Ovary (tissue), 9 donors: ENCODE data around the gene BICD2. TPM values are rescaled to one million over a fixed set of nuclear protein-coding genes. Genes with fewer than 3 reads are reported as not detected.
A peak's percentile ranks its signal among the peaks of the same experiment; 100 is the strongest.

Experiments used
- DNase-seq, 5 donors: peaks; one replicate each; pipeline ENCODE4 v3.0.0-alpha.2; 2019 to 2020
- H3K27ac ChIP-seq, 2 donors: fragments of 200-600 bp; one replicate each; pipeline versions ENCODE4 v1.5.1 to v1.8.0; 2019 to 2022
- H3K27me3 ChIP-seq: fragments of 200-600 bp; one replicate; pipeline ENCODE4 v1.8.0; 2022
- H3K36me3 ChIP-seq: fragments of 200-600 bp; sonication (generic); one replicate; pipeline ENCODE4 v1.5.1; 2019
- H3K4me1 ChIP-seq: one replicate; pipeline ENCODE4 v1.8.1; 2013; ENCODE audit warnings: mild to moderate bottlenecking, moderate library complexity; ENCODE audit not compliant: insufficient read depth
- H3K4me3 ChIP-seq: fragments of 200-600 bp; sonication (generic); one replicate; pipeline ENCODE4 v1.5.1; 2017
- H3K9me3 ChIP-seq, 2 donors: fragments of 200-600 bp in 1 of 2; sonication (generic) in 1 of 2; one replicate each; pipeline versions ENCODE4 v1.5.1 to v1.8.1; 2013 to 2019; ENCODE audit warnings: mild to moderate bottlenecking in 1 of 2, moderate library complexity in 1 of 2
- EP300 ChIP-seq: sonication (generic); formaldehyde crosslinking; IDR thresholded peaks from one replicate; pipeline ENCODE4 v1.6.1; 2017; ENCODE audit warnings: antibody characterized with exemption
- POLR2A ChIP-seq: fragments of 450-650 bp; IDR thresholded peaks from one replicate; pipeline ENCODE4 v1.6.1; 2017; ENCODE audit warnings: antibody characterized with exemption, mild to moderate bottlenecking, moderate library complexity
- WGBS, 3 donors: extraction: QIAGEN DNeasy Blood & Tissue Kit in 1 of 3; methylation state at CpG; one replicate each; pipeline versions ENCODE4 v1.1.5 to v1.1.7; 2013 to 2017; 5-methylcytosine and 5-hydroxymethylcytosine counted together
- intact Hi-C, 4 donors: fragments of 100-400 bp; cut with DNase I; formaldehyde crosslinking; loops; one replicate each; pipeline versions ENCODE4 v1.11.0 to v1.15.1; 2022 to 2023
- polyA plus RNA-seq, 2 donors: library from polyadenylated mRNA; stranded (reverse); fragments of 200-250 nt in 1 of 2; fragments of 350-450 nt in 1 of 2; fragmentation: Illumina TruSeq in 1 of 2; extraction: RNeasy Lipid Tissue Mini Kit (QIAGEN cat#74804) in 1 of 2; gene quantifications; one replicate each; pipeline ENCODE4 v1.2.3, GENCODE V29; 2013 to 2014
- total RNA-seq, 7 donors: library from RNA; depleted of rRNA in 2 of 7; stranded (reverse); fragments of >200 nt in 2 of 7; fragmentation: NEBNext Ultra II Directional in 3 of 7; extraction: Animal tissue kit (Norgen Biotek cat#: 25700) in 3 of 7; gene quantifications; one replicate each; pipeline versions ENCODE4 v1.1.0 to v1.2.4, GENCODE V29; 2016 to 2023
- TF ChIP-seq, protein P1 (sequence below), 3 donors: fragments of 450-650 bp in 2 of 3; fragments of 200-600 bp in 1 of 3; IDR thresholded peaks; one replicate each; pipeline versions ENCODE4 v1.5.1 to v1.8.0; 2016 to 2022; ENCODE audit warnings: antibody characterized with exemption in 3 of 3, mild to moderate bottlenecking in 1 of 3
- donor health status: DM: no; HTN: no; CAD: no; lungs with moderate emphysema.
- donor health status: DM: no; HTN: no; CAD: no.
- donor health status: Bipolar disorder and iron deficiency.
- donor health status: DM: yes; HTN: yes; CAD: no.
- donor health status: DM: no; HTN: no; CAD: no.
- donor health status: DM: yes; HTN: yes; CAD: no.

The BICD2 gene
- total and polyA plus RNA-seq, 9 donors: 13.9 to 28.7 (median 20.6) TPM

- no peak overlapping the region for H3K4me3 ChIP-seq
- peak overlapping the region in 1 of 2 donors; percentile 0 for H3K27ac ChIP-seq
- TF ChIP-seq EP300 (no peak), POLR2A (no peak)
- TF ChIP-seq, protein P1, sequence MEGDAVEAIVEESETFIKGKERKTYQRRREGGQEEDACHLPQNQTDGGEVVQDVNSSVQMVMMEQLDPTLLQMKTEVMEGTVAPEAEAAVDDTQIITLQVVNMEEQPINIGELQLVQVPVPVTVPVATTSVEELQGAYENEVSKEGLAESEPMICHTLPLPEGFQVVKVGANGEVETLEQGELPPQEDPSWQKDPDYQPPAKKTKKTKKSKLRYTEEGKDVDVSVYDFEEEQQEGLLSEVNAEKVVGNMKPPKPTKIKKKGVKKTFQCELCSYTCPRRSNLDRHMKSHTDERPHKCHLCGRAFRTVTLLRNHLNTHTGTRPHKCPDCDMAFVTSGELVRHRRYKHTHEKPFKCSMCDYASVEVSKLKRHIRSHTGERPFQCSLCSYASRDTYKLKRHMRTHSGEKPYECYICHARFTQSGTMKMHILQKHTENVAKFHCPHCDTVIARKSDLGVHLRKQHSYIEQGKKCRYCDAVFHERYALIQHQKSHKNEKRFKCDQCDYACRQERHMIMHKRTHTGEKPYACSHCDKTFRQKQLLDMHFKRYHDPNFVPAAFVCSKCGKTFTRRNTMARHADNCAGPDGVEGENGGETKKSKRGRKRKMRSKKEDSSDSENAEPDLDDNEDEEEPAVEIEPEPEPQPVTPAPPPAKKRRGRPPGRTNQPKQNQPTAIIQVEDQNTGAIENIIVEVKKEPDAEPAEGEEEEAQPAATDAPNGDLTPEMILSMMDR (IDR thresholded peaks at IDR 0.05): no peak
- 59 to 66% (median 60%) methylated on average over 11 of the region's 11 CpGs for WGBS, 3 donors
- intact Hi-C loops: no loop called here
- H3K36me3 ChIP-seq: no peaks in the 10 kb centered on the region
- peaks cover 27% of the 10 kb centered on the region for H3K4me1 ChIP-seq
- H3K27me3 ChIP-seq: no peaks in the 10 kb centered on the region
- peak in 1 of 5 donors; percentile 14 for DNase-seq
- H3K9me3 ChIP-seq: no peaks in the 10 kb centered on the region
These were observed 25.2 kb downstream of the BICD2 start for GRCh38 chr9:92739346-92739970.

GRCh38 chr9:92738661-92739081 is 26.0 kb downstream of the BICD2 start:
- WGBS, 3 donors: 19 to 30% (median 23%) methylated on average over 5 of the region's 5 CpGs
- no peaks in the 10 kb centered on the region for H3K9me3 ChIP-seq
- DNase-seq: peak in 1 of 5 donors; percentile 13
- H3K36me3 ChIP-seq: no peaks in the 10 kb centered on the region
- H3K4me1 ChIP-seq: peaks cover 27% of the 10 kb centered on the region
- intact Hi-C loops: no loop called here
- no peak overlapping the region for H3K4me3 ChIP-seq
- H3K27ac ChIP-seq: peak overlapping the region in 1 of 2 donors; percentile 0
- no peaks in the 10 kb centered on the region for H3K27me3 ChIP-seq
- TF ChIP-seq EP300 (no peak), POLR2A (no peak)
- TF ChIP-seq, protein P1 (IDR thresholded peaks at IDR 0.05): no peak

GRCh38 chr9:92737611-92738299 is 26.9 kb downstream of the BICD2 start:
- Histone ChIP-seq H3K27me3 (no peaks in the 10 kb centered on the region), H3K36me3 (no peaks in the 10 kb centered on the region), H3K9me3 (no peaks in the 10 kb centered on the region), H3K27ac (no peak overlapping the region), H3K4me1 (peaks cover 27% of the 10 kb centered on the region), H3K4me3 (no peak overlapping the region)
- intact Hi-C loops: no loop called here
- WGBS, 3 donors: 92 to 93% (median 93%) methylated on average over 13 of the region's 13 CpGs
- peak in 1 of 5 donors; percentile 10 for DNase-seq
- TF ChIP-seq, protein P1 (IDR thresholded peaks at IDR 0.05): no peak
- TF ChIP-seq POLR2A (no peak), EP300 (no peak)

- peaks cover 27% of the 10 kb centered on the region for H3K4me1 ChIP-seq
- DNase-seq: peak in 1 of 5 donors; percentile 4
These were observed 27.4 kb downstream of the BICD2 start for GRCh38 chr9:92737216-92737606.

More at GRCh38 chr9:92737216-92737606, 27.4 kb downstream of the BICD2 start:
- WGBS, 3 donors: 70 to 76% (median 76%) methylated on average over 6 of the region's 6 CpGs
- TF ChIP-seq POLR2A: no peak
- no peak for TF ChIP-seq EP300
- TF ChIP-seq, protein P1 (IDR thresholded peaks at IDR 0.05): no peak
- H3K27ac ChIP-seq: no peak overlapping the region
- no peak overlapping the region for H3K4me3 ChIP-seq
- H3K27me3 ChIP-seq: no peaks in the 10 kb centered on the region
- H3K36me3 ChIP-seq: no peaks in the 10 kb centered on the region
- intact Hi-C loops: no loop called here
- no peaks in the 10 kb centered on the region for H3K9me3 ChIP-seq
